B cell (primary cell): ENCODE data around the gene MYL10. TPM values are rescaled to one million over a fixed set of nuclear protein-coding genes. Genes with fewer than 3 reads are reported as not detected.

Experiments used
- ATAC-seq: fragments of 200-7000 bp; cut with Tn5 transposase; one replicate; pipeline ENCODE4 v1.10.0; 2021; ENCODE audit warnings: low read depth, mild to moderate bottlenecking, moderate number of reproducible peaks, moderate library complexity
- CTCF ChIA-PET: fragments of 350-600 bp; sonication (Branson Sonifier 250); formaldehyde crosslinking; loops from one replicate; lab custom pipeline; 2021; ENCODE audit warnings: antibody characterized with exemption, inconsistent platforms; lab: Charles Lee
- POLR2A ChIA-PET: fragments of 350-600 bp; sonication (Branson Sonifier 250); formaldehyde crosslinking; loops from one replicate; lab custom pipeline; 2021; ENCODE audit warnings: antibody characterized with exemption; lab: Charles Lee
- DNase-seq: peaks from one replicate; pipeline ENCODE4 v3.0.0; 2013
- H2AFZ ChIP-seq: 2 replicates; pipeline ENCODE4 v1.6.1; 2012; ENCODE audit warnings: mild to moderate bottlenecking, low read depth, low read length; ENCODE audit not compliant: insufficient read depth, poor library complexity, severe bottlenecking
- H3K27ac ChIP-seq, 2 donors: 1 replicate in 1 of 2; 2 replicates in 1 of 2; pipeline ENCODE4 v1.5.1; 2012 to 2013; ENCODE audit warnings: low read length in 2 of 2, mild to moderate bottlenecking in 2 of 2, moderate library complexity in 1 of 2
- H3K27me3 ChIP-seq, 4 experiments: fragments of 200-600 bp in 1 of 4; sonication (generic) in 1 of 4; replicated peaks in 1 of 4; 1 replicate in 2 of 4; 2 replicates in 2 of 4; pipeline versions ENCODE4 v1.6.1 to v1.7.0; 2013 to 2016; ENCODE audit warnings: low read length in 3 of 4, mild to moderate bottlenecking in 2 of 4, mixed read lengths in 1 of 4, moderate library complexity in 1 of 4; ENCODE audit not compliant: insufficient read depth in 4 of 4, control insufficient read depth in 3 of 4; ENCODE audit errors: control extremely low read depth in 1 of 4
- H3K36me3 ChIP-seq, 2 experiments: replicated peaks in 1 of 2; 1 replicate in 1 of 2; 2 replicates in 1 of 2; pipeline versions ENCODE4 v1.6.1 to v1.7.1; 2013; ENCODE audit warnings: low read length in 1 of 2; ENCODE audit not compliant: insufficient read depth in 2 of 2, control insufficient read depth in 1 of 2; ENCODE audit errors: control extremely low read depth in 1 of 2, extremely low read depth in 1 of 2
- H3K4me1 ChIP-seq, 2 donors: fragments of 200-600 bp in 1 of 2; sonication (generic) in 1 of 2; 1 replicate in 1 of 2; 2 replicates in 1 of 2; pipeline versions ENCODE4 v1.5.1 to v1.6.1; 2013 to 2017; ENCODE audit warnings: low read length in 2 of 2; ENCODE audit not compliant: control insufficient read depth in 2 of 2, insufficient read depth in 2 of 2
- H3K4me2 ChIP-seq: replicated peaks from 2 replicates; pipeline ENCODE3; 2012; ENCODE audit warnings: mild to moderate bottlenecking, low read depth, low read length; ENCODE audit not compliant: poor library complexity, severe bottlenecking
- H3K4me3 ChIP-seq, 5 experiments: fragments of 200-600 bp in 1 of 5; sonication (generic) in 1 of 5; 1 replicate in 3 of 5; 2 replicates in 2 of 5; pipeline versions ENCODE4 v1.5.1 to v1.7.0; 2011 to 2016; ENCODE audit warnings: low read length in 4 of 5, mild to moderate bottlenecking in 4 of 5, low read depth in 2 of 5, control low read depth in 1 of 5, moderate library complexity in 1 of 5; ENCODE audit not compliant: insufficient read depth in 1 of 5; ENCODE audit errors: control extremely low read depth in 1 of 5, extremely low read depth in 1 of 5
- H3K79me2 ChIP-seq: fragments of 200-600 bp; sonication (generic); one replicate; pipeline ENCODE4 v1.6.0; 2016; ENCODE audit warnings: low read length; ENCODE audit not compliant: control insufficient read depth, insufficient read depth
- H3K9ac ChIP-seq: fragments of 200-600 bp; sonication (generic); 2 replicates; pipeline ENCODE4 v1.6.1; 2017; ENCODE audit warnings: mild to moderate bottlenecking, low read length, moderate library complexity
- H3K9me3 ChIP-seq, 3 donors: one replicate each; pipeline versions ENCODE4 v1.6.1 to v1.7.1; 2013; ENCODE audit warnings: low read length in 2 of 3; ENCODE audit not compliant: control insufficient read depth in 2 of 3, insufficient read depth in 1 of 3; ENCODE audit errors: control extremely low read depth in 1 of 3
- H4K20me1 ChIP-seq: 2 replicates; pipeline ENCODE4 v1.6.0; 2012; ENCODE audit warnings: mild to moderate bottlenecking, low read length; ENCODE audit not compliant: insufficient read depth, control insufficient read depth, poor library complexity, severe bottlenecking
- H3K27ac Mint-ChIP-seq: one replicate; pipeline ENCODE4 v1.8.0; 2021; ENCODE audit warnings: mixed read lengths
- H3K27me3 Mint-ChIP-seq: one replicate; pipeline ENCODE4 v1.8.0; 2021; ENCODE audit warnings: mixed read lengths
- H3K4me1 Mint-ChIP-seq: one replicate; pipeline ENCODE4 v1.8.0; 2021; ENCODE audit warnings: mixed read lengths
- H3K4me3 Mint-ChIP-seq: one replicate; pipeline ENCODE4 v1.8.0; 2021; ENCODE audit warnings: mixed read lengths
- H3K9me3 Mint-ChIP-seq: one replicate; pipeline ENCODE4 v1.8.0; 2022; ENCODE audit warnings: mixed read lengths; ENCODE audit not compliant: insufficient read depth
- CTCF ChIP-seq: fragments of 200-600 bp; IDR thresholded peaks from one replicate; pipeline ENCODE4 v1.8.0; 2022; ENCODE audit warnings: antibody characterized with exemption, mild to moderate bottlenecking
- EZH2 ChIP-seq: IDR thresholded peaks from 2 replicates; pipeline ENCODE4 v1.6.1; 2012; ENCODE audit warnings: borderline replicate concordance, low read depth, mild to moderate bottlenecking, moderate library complexity, low read length; ENCODE audit not compliant: insufficient read depth, poor library complexity, severe bottlenecking
- WGBS: methylation state at CpG from one replicate; pipeline ENCODE4 v1.1.5; 2013; ENCODE audit warnings: missing lambda C conversion rate; ENCODE audit not compliant: insufficient coverage; 5-methylcytosine and 5-hydroxymethylcytosine counted together
- intact Hi-C: fragments of 100-400 bp; cut with micrococcal nuclease; formaldehyde crosslinking; loops from one replicate; pipeline ENCODE4 v1.10.0; 2022
- polyA plus RNA-seq: library from polyadenylated mRNA; depleted of rRNA; stranded (reverse); fragments of >200 nt; gene quantifications from 2 replicates; pipeline ENCODE4 v1.2.3, GENCODE V29; 2012
- total RNA-seq, 2 donors: library from RNA; stranded (reverse); fragments of 120-200 nt in 1 of 2; gene quantifications; 1 replicate in 1 of 2; 2 replicates in 1 of 2; pipeline versions ENCODE4 v1.2.3 to v1.2.4, GENCODE V29; 2013 to 2022

The MYL10 gene
- total and polyA plus RNA-seq, 2 donors (not counting 1 experiment from before 2014, with no cell fraction given): not detected

- Histone ChIP-seq H2AFZ (no peak overlapping the region), H3K4me2 (no peak overlapping the region), H3K4me1 (no peaks in the 10 kb centered on the region), H3K9ac (no peak overlapping the region), H3K4me3 (no peak overlapping the region), H3K79me2 (no peaks in the 10 kb centered on the region), H4K20me1 (no peaks in the 10 kb centered on the region), H3K27me3 (peaks cover 0 to 4% (median 0%) of the 10 kb centered on the region in 4 experiments), H3K9me3 (peaks cover 0 to 21% (median under 1%) of the 10 kb centered on the region in 3 donors), H3K36me3 (no peaks in the 10 kb centered on the region), H3K27ac (no peak overlapping the region)
- no peak overlapping the region for H3K4me3 Mint-ChIP-seq
- no peak for DNase-seq
- ChIA-PET CTCF (no interaction called here), POLR2A (no interaction called here)
- TF ChIP-seq CTCF (no peak), EZH2 (no peak)
- no peak for ATAC-seq
- H3K27ac Mint-ChIP-seq: no peak overlapping the region
- 62% methylated on average over 3 of the region's 3 CpGs for WGBS
- intact Hi-C loops: no loop called here
- peaks cover 8% of the 10 kb centered on the region for H3K27me3 Mint-ChIP-seq
- no peaks in the 10 kb centered on the region for H3K4me1 Mint-ChIP-seq
- H3K9me3 Mint-ChIP-seq: no peaks in the 10 kb centered on the region
Observed at GRCh38 chr7:101667920-101668319, 38.8 kb upstream of the MYL10 start.

DNA sequence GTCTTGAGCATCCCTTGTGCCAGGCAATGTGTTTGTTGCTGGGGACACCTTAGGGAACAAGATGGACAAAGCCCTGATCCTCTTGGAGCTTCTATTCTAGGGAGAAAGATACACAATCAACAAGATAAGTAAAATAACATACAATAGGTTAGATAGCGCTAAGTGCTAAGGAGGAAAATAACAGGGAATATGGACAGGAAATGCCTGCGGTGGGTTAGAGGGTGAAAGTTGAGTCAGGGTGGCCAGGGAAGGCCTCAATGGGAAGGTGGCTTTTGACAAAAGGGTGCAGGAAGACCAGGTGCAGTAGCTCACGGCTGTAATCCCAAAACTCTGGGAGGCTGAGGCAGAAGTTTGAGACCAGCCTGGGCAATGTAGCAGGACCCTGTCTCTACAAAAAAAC lies 38.3 kb upstream of the MYL10 start:
- Mint-ChIP-seq H3K27ac (no peak overlapping the region), H3K4me1 (no peaks in the 10 kb centered on the region), H3K27me3 (peaks cover 8% of the 10 kb centered on the region), H3K9me3 (no peaks in the 10 kb centered on the region), H3K4me3 (no peak overlapping the region)
- no peak for DNase-seq
- H3K9me3 ChIP-seq: peaks cover 0 to 21% (median 0%) of the 10 kb centered on the region in 3 donors
- H3K27me3 ChIP-seq: peaks cover 0 to 4% (median 0%) of the 10 kb centered on the region in 4 experiments
- H3K27ac ChIP-seq: no peak overlapping the region
- 88% methylated on average over 3 of the region's 3 CpGs for WGBS
- H3K4me3 ChIP-seq: no peak overlapping the region
- no peak overlapping the region for H3K4me2 ChIP-seq
- intact Hi-C loops: no loop called here
- ChIA-PET CTCF (no interaction called here), POLR2A (no interaction called here)
- H3K4me1 ChIP-seq: no peaks in the 10 kb centered on the region
- H2AFZ ChIP-seq: no peak overlapping the region
- no peak overlapping the region for H3K9ac ChIP-seq
- TF ChIP-seq EZH2 (no peak), CTCF (no peak)
- no peaks in the 10 kb centered on the region for H3K36me3 ChIP-seq
- no peaks in the 10 kb centered on the region for H3K79me2 ChIP-seq
- H4K20me1 ChIP-seq: no peaks in the 10 kb centered on the region
- ATAC-seq: no peak
